Myometrial cell (primary cell): ENCODE results near the gene SVIL. TPM values are rescaled to one million over a fixed set of nuclear protein-coding genes. Genes with fewer than 3 reads are reported as not detected.

Experiments
- total RNA-seq: library from RNA; depleted of rRNA; stranded (reverse); fragments of >200 nt; gene quantifications from 2 replicates; pipeline ENCODE4 v1.2.3, GENCODE V29; 2015

SVIL gene, protein sequence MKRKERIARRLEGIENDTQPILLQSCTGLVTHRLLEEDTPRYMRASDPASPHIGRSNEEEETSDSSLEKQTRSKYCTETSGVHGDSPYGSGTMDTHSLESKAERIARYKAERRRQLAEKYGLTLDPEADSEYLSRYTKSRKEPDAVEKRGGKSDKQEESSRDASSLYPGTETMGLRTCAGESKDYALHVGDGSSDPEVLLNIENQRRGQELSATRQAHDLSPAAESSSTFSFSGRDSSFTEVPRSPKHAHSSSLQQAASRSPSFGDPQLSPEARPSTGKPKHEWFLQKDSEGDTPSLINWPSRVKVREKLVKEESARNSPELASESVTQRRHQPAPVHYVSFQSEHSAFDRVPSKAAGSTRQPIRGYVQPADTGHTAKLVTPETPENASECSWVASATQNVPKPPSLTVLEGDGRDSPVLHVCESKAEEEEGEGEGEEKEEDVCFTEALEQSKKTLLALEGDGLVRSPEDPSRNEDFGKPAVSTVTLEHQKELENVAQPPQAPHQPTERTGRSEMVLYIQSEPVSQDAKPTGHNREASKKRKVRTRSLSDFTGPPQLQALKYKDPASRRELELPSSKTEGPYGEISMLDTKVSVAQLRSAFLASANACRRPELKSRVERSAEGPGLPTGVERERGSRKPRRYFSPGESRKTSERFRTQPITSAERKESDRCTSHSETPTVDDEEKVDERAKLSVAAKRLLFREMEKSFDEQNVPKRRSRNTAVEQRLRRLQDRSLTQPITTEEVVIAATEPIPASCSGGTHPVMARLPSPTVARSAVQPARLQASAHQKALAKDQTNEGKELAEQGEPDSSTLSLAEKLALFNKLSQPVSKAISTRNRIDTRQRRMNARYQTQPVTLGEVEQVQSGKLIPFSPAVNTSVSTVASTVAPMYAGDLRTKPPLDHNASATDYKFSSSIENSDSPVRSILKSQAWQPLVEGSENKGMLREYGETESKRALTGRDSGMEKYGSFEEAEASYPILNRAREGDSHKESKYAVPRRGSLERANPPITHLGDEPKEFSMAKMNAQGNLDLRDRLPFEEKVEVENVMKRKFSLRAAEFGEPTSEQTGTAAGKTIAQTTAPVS (N-terminal part only)
- total RNA-seq: 0.53 and 0.58 TPM in 2 replicates

DNA sequence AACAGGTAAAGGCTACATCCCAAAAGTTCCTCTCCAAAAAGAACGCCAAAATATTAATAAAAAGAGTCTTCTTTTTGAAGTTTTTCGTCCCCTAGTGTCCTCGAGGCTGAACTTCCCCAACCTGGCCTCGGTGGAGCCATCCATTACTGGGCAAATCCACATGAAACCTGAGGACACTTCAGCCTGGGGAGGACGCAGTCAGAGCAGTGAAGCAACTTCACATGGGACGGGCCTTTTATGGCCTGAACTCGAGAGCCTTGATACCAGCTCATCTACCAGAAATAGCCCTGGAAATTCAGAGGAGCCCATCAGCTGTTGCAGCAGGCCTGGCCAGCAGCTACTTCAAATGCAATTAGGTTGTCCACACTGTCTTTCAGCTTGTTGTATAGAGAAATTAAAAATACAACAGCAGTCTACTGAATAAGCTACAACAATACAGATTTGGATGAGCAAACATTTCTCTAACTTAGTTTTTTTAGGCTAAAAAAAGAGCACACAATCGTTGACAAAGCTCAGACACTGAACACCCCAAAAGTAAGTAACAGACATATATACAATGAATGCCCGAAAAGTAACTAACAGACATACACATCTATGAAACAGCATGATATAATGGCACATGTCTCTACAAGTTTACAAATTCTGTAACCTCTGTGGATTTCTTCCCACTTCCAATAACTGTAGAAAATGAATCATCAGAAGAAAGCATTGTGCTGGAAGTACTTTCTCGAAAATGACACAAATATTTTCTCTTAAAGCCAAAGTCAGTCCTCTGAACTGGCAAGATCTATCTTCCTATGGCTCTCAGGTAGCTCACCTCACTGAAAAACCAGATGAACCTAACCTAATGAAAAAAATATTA, at the start of gene SVIL:
Gene SVIL, minus strand, starts transcription at position 208 of the 862 bp plus-strand sequence. CDS start 79,913 bp downstream, outside the sequence.

